Aorta (tissue), 5 donors: ENCODE results near the gene PLXNC1. TPM values are rescaled to one million over a fixed set of nuclear protein-coding genes. Genes with fewer than 3 reads are reported as not detected.

ENCODE experiments used
- ATAC-seq: fragments of 200-7000 bp; cut with Tn5 transposase; one replicate; pipeline ENCODE4 v1.9.1; 2022; ENCODE audit warnings: moderate library complexity; ENCODE audit not compliant: low FRiP score
- DNase-seq, 2 donors: peaks; one replicate each; pipeline ENCODE4 v3.0.0-alpha.2; 2020
- H3K27ac ChIP-seq, 2 donors: one replicate each; pipeline ENCODE4 v1.5.1; 2013; ENCODE audit warnings: low read length in 2 of 2, mild to moderate bottlenecking in 2 of 2, moderate library complexity in 2 of 2, control low read depth in 1 of 2, inconsistent platforms in 1 of 2, low read depth in 1 of 2
- H3K27me3 ChIP-seq, 2 donors: one replicate each; pipeline ENCODE4 v1.6.1; 2013; ENCODE audit warnings: control low read depth in 1 of 2, low read length in 1 of 2, mild to moderate bottlenecking in 1 of 2, moderate library complexity in 1 of 2; ENCODE audit not compliant: insufficient read depth in 2 of 2, control insufficient read depth in 1 of 2
- H3K36me3 ChIP-seq, 2 donors: one replicate each; pipeline ENCODE4 v1.6.1; 2013; ENCODE audit warnings: control low read depth in 1 of 2, low read length in 1 of 2, mild to moderate bottlenecking in 1 of 2; ENCODE audit not compliant: insufficient read depth in 2 of 2, control insufficient read depth in 1 of 2
- H3K4me1 ChIP-seq, 2 donors: one replicate each; pipeline ENCODE4 v1.6.1; 2013; ENCODE audit warnings: low read length in 2 of 2, control low read depth in 1 of 2, mild to moderate bottlenecking in 1 of 2, moderate library complexity in 1 of 2; ENCODE audit not compliant: insufficient read depth in 2 of 2, control insufficient read depth in 1 of 2
- H3K4me3 ChIP-seq, 2 donors: one replicate each; pipeline ENCODE4 v1.5.1; 2013; ENCODE audit warnings: low read length in 2 of 2, control low read depth in 1 of 2, mild to moderate bottlenecking in 1 of 2
- H3K9me3 ChIP-seq: one replicate; pipeline ENCODE4 v1.6.1; 2013; ENCODE audit warnings: mild to moderate bottlenecking, low read length; ENCODE audit not compliant: control insufficient read depth
- whole genome bisulfite sequencing, 2 donors: extraction: QIAGEN DNeasy Blood & Tissue Kit; methylation state at CpG; one replicate each; pipeline ENCODE4 v1.1.7; 2013; 5-methylcytosine and 5-hydroxymethylcytosine counted together
- intact Hi-C, 2 donors: fragments of 100-400 bp; cut with DNase I; formaldehyde crosslinking; loops; one replicate each; pipeline versions ENCODE4 v1.14.2 to v1.15.0; 2022
- polyA plus RNA-seq, 2 donors: library from polyadenylated mRNA; stranded (reverse); fragments of 200-250 nt; gene quantifications; one replicate each; pipeline ENCODE4 v1.2.3, GENCODE V29; 2013
- total RNA-seq, 2 donors: library from RNA; stranded (reverse); fragmentation: NEBNext Ultra II Directional; extraction: Animal tissue kit (Norgen Biotek cat#: 25700); gene quantifications; one replicate each; pipeline ENCODE4 v1.2.1, GENCODE V29; 2021
- donor health status: healthy with polysubstance abuse.
- donor health status: Bipolar disorder and iron deficiency.
- donor health status: DM: no; HTN: no; CAD: no.
- donor health status: DM: no; HTN: no; CAD: no.
- donor health status: DM: yes; HTN: yes; CAD: no.

Gene PLXNC1
- total and polyA plus RNA-seq, 4 donors, result 1.2 to 26.8 (median 5.4) TPM

GRCh38 chr12:94267537-94267872 lies 119.1 kb downstream of the PLXNC1 start:
- Histone ChIP-seq H3K36me3 (no peaks in the 10 kb centered on the region), H3K27me3 (no peaks in the 10 kb centered on the region), H3K9me3 (no peaks in the 10 kb centered on the region), H3K27ac (no peak overlapping the region), H3K4me1 (no peaks in the 10 kb centered on the region), H3K4me3 (no peak overlapping the region)
- intact Hi-C loops, result loop anchor here in 1 of 2 donors (10.0 kb wide), 1 partner anchor 187 kb away; the partner anchor contains the start of gene CEP83
- no peak for DNase-seq
- peak; percentile 31 for ATAC-seq
- WGBS, 2 donors, result 49 to 50% methylated on average over 3 of the region's 3 CpGs

GRCh38 chr12:94267921-94268471 lies 119.6 kb downstream of the PLXNC1 start:
- Histone ChIP-seq H3K4me3 (no peak overlapping the region), H3K36me3 (no peaks in the 10 kb centered on the region), H3K4me1 (no peaks in the 10 kb centered on the region), H3K9me3 (no peaks in the 10 kb centered on the region), H3K27ac (no peak overlapping the region), H3K27me3 (no peaks in the 10 kb centered on the region)
- 87 to 91% methylated on average over 5 of the region's 5 CpGs for WGBS, 2 donors
- intact Hi-C loops, result loop anchor here in 1 of 2 donors (10.0 kb wide), 1 partner anchor 187 kb away; the partner anchor contains the start of gene CEP83
- DNase-seq (no peak), ATAC-seq (no peak)

- Histone ChIP-seq H3K36me3 (no peaks in the 10 kb centered on the region), H3K27ac (no peak overlapping the region), H3K4me1 (no peaks in the 10 kb centered on the region), H3K9me3 (no peaks in the 10 kb centered on the region), H3K4me3 (no peak overlapping the region), H3K27me3 (no peaks in the 10 kb centered on the region)
- intact Hi-C loops, result loop anchor here in 1 of 2 donors (10.0 kb wide), 1 partner anchor 185 kb away; the partner anchor contains the start of gene CEP83
- ATAC-seq (no peak), DNase-seq (no peak)
- WGBS, 2 donors, result 90 to 91% methylated on average over 4 of the region's 4 CpGs
These were observed 121.1 kb downstream of the PLXNC1 start for GRCh38 chr12:94269316-94269999.

GRCh38 chr12:94271351-94271750 lies 123.0 kb downstream of the PLXNC1 start:
- Histone ChIP-seq H3K27ac (no peak overlapping the region), H3K4me3 (no peak overlapping the region), H3K27me3 (no peaks in the 10 kb centered on the region), H3K9me3 (no peaks in the 10 kb centered on the region), H3K4me1 (no peaks in the 10 kb centered on the region), H3K36me3 (no peaks in the 10 kb centered on the region)
- no peak for ATAC-seq
- 85 to 89% methylated on average over 6 of the region's 6 CpGs for WGBS, 2 donors
- DNase-seq, result no peak
- intact Hi-C loops, result no loop called here

GRCh38 chr12:94272280-94272679 lies 123.9 kb downstream of the PLXNC1 start:
- 94 to 95% methylated on average over 5 of the region's 5 CpGs for WGBS, 2 donors

GRCh38 chr12:94273272-94273671 lies 124.9 kb downstream of the PLXNC1 start:
- Histone ChIP-seq H3K9me3 (no peaks in the 10 kb centered on the region), H3K4me3 (no peak overlapping the region), H3K27ac (no peak overlapping the region), H3K4me1 (no peaks in the 10 kb centered on the region), H3K27me3 (no peaks in the 10 kb centered on the region), H3K36me3 (no peaks in the 10 kb centered on the region)
- intact Hi-C loops, result no loop called here
- 94 to 97% methylated on average over 3 of the region's 3 CpGs for WGBS, 2 donors
- DNase-seq (no peak), ATAC-seq (no peak)

More at GRCh38 chr12:94272280-94272679, 123.9 kb downstream of the PLXNC1 start:
- no peak for DNase-seq
- intact Hi-C loops, result no loop called here
- no peak for ATAC-seq
- Histone ChIP-seq H3K36me3 (no peaks in the 10 kb centered on the region), H3K9me3 (no peaks in the 10 kb centered on the region), H3K4me1 (no peaks in the 10 kb centered on the region), H3K27ac (no peak overlapping the region), H3K4me3 (no peak overlapping the region), H3K27me3 (no peaks in the 10 kb centered on the region)

GRCh38 chr12:94276725-94277124 lies 128.3 kb downstream of the PLXNC1 start:
- Histone ChIP-seq H3K27me3 (no peaks in the 10 kb centered on the region), H3K4me3 (no peak overlapping the region), H3K9me3 (no peaks in the 10 kb centered on the region), H3K27ac (no peak overlapping the region), H3K4me1 (no peaks in the 10 kb centered on the region), H3K36me3 (peaks cover 0 to 2% of the 10 kb centered on the region in 2 donors)
- ATAC-seq (no peak), DNase-seq (no peak)
- intact Hi-C loops, result no loop called here
- 89 to 92% methylated on average over 6 of the region's 6 CpGs for WGBS, 2 donors

- intact Hi-C loops, result no loop called here
- DNase-seq (no peak), ATAC-seq (no peak)
- Histone ChIP-seq H3K27ac (no peak overlapping the region), H3K9me3 (no peaks in the 10 kb centered on the region), H3K27me3 (no peaks in the 10 kb centered on the region), H3K36me3 (peaks cover 0 to 2% of the 10 kb centered on the region in 2 donors), H3K4me1 (no peaks in the 10 kb centered on the region), H3K4me3 (no peak overlapping the region)
- 82 to 94% methylated on average over 9 of the region's 9 CpGs for WGBS, 2 donors
These were observed 129.1 kb downstream of the PLXNC1 start for GRCh38 chr12:94277426-94278000.

GRCh38 chr12:94280063-94280462 lies 131.7 kb downstream of the PLXNC1 start:
- intact Hi-C loops, result no loop called here
- no peak overlapping the region for H3K27ac ChIP-seq
- WGBS, 2 donors, result 90 to 91% methylated on average over 7 of the region's 7 CpGs
- H3K27me3 ChIP-seq, result no peaks in the 10 kb centered on the region
- peaks cover 0 to 2% of the 10 kb centered on the region in 2 donors for H3K36me3 ChIP-seq
- DNase-seq (no peak), ATAC-seq (no peak)
- H3K4me1 ChIP-seq, result no peaks in the 10 kb centered on the region
- H3K4me3 ChIP-seq, result no peak overlapping the region
- no peaks in the 10 kb centered on the region for H3K9me3 ChIP-seq
